ENCODE data around the gene MYOD1.

DNA sequence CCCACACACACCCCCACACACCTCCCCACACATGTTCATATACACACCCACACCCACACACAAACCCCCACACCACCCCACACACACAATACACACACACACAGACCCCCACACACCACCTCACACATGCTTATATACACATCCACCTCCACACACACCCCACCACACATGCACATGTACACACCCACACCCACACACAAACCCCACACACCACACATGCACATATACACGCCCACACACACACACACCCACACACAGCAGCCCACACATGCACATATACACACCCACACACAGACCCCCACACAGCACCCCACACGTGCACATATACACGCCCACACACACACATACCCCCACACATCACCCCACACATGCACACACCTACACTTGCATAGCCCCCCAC, 44.3 kb downstream of the MYOD1 start:
- TF ChIP-seq POLR2AphosphoS5 (IDR thresholded peaks at IDR 0.05; ENCODE audit: low read depth, low read length) (no peak), PAX5 (IDR thresholded peaks at IDR 0.05; ENCODE audit: insufficient read depth, low read length, severe bottlenecking) (no peak), POLR2A (IDR thresholded peaks at IDR 0.05; ENCODE audit: low read depth, low read length) (no peak), TAF1 (IDR thresholded peaks at IDR 0.05; ENCODE audit: low read depth, low read length) (no peak)
